ENCODE measurements around the gene WWTR1. TPM values are rescaled to one million over a fixed set of nuclear protein-coding genes. Genes with fewer than 3 reads are reported as not detected.

Gene WWTR1
- total RNA-seq, 1 donor from 2014 or later = 137 TPM

- peaks cover 5% of the 10 kb centered on the region for H3K27me3 Mint-ChIP-seq (ENCODE audit: unreplicated experiment)
- H3K9me3 Mint-ChIP-seq (ENCODE audit: unreplicated experiment) = no peaks in the 10 kb centered on the region
- peaks cover 68% of the 10 kb centered on the region for H3K4me1 Mint-ChIP-seq (ENCODE audit: unreplicated experiment)
- DNase-seq (ENCODE audit: low spot score) = no peak
- H3K4me3 Mint-ChIP-seq (ENCODE audit: unreplicated experiment) = no peak overlapping the region
- TF ChIP-seq CTCF (IDR thresholded peaks at IDR 0.05; ENCODE audit: unreplicated experiment) = no peak
- H3K36me3 Mint-ChIP-seq (ENCODE audit: low read depth, unreplicated experiment) = peaks cover 25% of the 10 kb centered on the region
- peak overlapping the region; percentile 24 for H3K27ac Mint-ChIP-seq (ENCODE audit: unreplicated experiment)
Measured at GRCh38 chr3:149603126-149604074, 54.4 kb downstream of the WWTR1 start.

- DNase-seq (ENCODE audit: low spot score) = no peak
- Mint-ChIP-seq H3K27ac (ENCODE audit: unreplicated experiment) (no peak overlapping the region), H3K4me3 (ENCODE audit: unreplicated experiment) (no peak overlapping the region), H3K4me1 (ENCODE audit: unreplicated experiment) (peaks cover 58% of the 10 kb centered on the region), H3K27me3 (ENCODE audit: unreplicated experiment) (peaks cover 3% of the 10 kb centered on the region), H3K36me3 (ENCODE audit: low read depth, unreplicated experiment) (peaks cover 21% of the 10 kb centered on the region), H3K9me3 (ENCODE audit: unreplicated experiment) (no peaks in the 10 kb centered on the region)
- TF ChIP-seq CTCF (IDR thresholded peaks at IDR 0.05; ENCODE audit: unreplicated experiment) = no peak
Measured at GRCh38 chr3:149600634-149601033, 57.2 kb downstream of the WWTR1 start.

- peaks cover 3% of the 10 kb centered on the region for H3K27me3 Mint-ChIP-seq (ENCODE audit: unreplicated experiment)
- H3K4me1 Mint-ChIP-seq (ENCODE audit: unreplicated experiment) = peaks cover 47% of the 10 kb centered on the region
- H3K36me3 Mint-ChIP-seq (ENCODE audit: low read depth, unreplicated experiment) = peaks cover 14% of the 10 kb centered on the region
- no peak for DNase-seq (ENCODE audit: low spot score)
- no peaks in the 10 kb centered on the region for H3K9me3 Mint-ChIP-seq (ENCODE audit: unreplicated experiment)
- H3K4me3 Mint-ChIP-seq (ENCODE audit: unreplicated experiment) = no peak overlapping the region
- H3K27ac Mint-ChIP-seq (ENCODE audit: unreplicated experiment) = no peak overlapping the region
- TF ChIP-seq CTCF (IDR thresholded peaks at IDR 0.05; ENCODE audit: unreplicated experiment) = no peak
Measured at GRCh38 chr3:149599236-149599635, 58.6 kb downstream of the WWTR1 start.

- H3K27ac Mint-ChIP-seq (ENCODE audit: unreplicated experiment) = no peak overlapping the region
- H3K36me3 Mint-ChIP-seq (ENCODE audit: low read depth, unreplicated experiment) = peaks cover 11% of the 10 kb centered on the region
- no peak for DNase-seq (ENCODE audit: low spot score)
- no peak overlapping the region for H3K4me3 Mint-ChIP-seq (ENCODE audit: unreplicated experiment)
- H3K9me3 Mint-ChIP-seq (ENCODE audit: unreplicated experiment) = no peaks in the 10 kb centered on the region
- peaks cover 4% of the 10 kb centered on the region for H3K27me3 Mint-ChIP-seq (ENCODE audit: unreplicated experiment)
- no peak for TF ChIP-seq CTCF (IDR thresholded peaks at IDR 0.05; ENCODE audit: unreplicated experiment)
- peaks cover 44% of the 10 kb centered on the region for H3K4me1 Mint-ChIP-seq (ENCODE audit: unreplicated experiment)
Measured at GRCh38 chr3:149596134-149596770, 61.6 kb downstream of the WWTR1 start.
